NCI-H1105 treated with DMSO at 0.1 percent for 48 hours (cell line): Measurements from ENCODE around the gene DKC1.

ENCODE experiments used
- DNase-seq: peaks from one replicate; lab custom pipeline; 2025; lab: John Stamatoyannopoulos, UW

DKC1 gene

GRCh38 chrX:154762537-154763296 is at the start of gene DKC1:
TSS of gene DKC1 (plus strand) at chrX:154762864. CDS start at chrX:154762966, 102 bp downstream.
- DNase-seq = peak; percentile 99

GRCh38 chrX:154714925-154715324 is 47.7 kb upstream of the DKC1 start:
- DNase-seq = peak; percentile 35

GRCh38 chrX:154715825-154716224 is 46.8 kb upstream of the DKC1 start:
- no peak for DNase-seq

- no peak for DNase-seq
Observed at GRCh38 chrX:154717824-154718223, 44.8 kb upstream of the DKC1 start.

GRCh38 chrX:154718616-154719015 is 44.0 kb upstream of the DKC1 start:
- no peak for DNase-seq

GRCh38 chrX:154719132-154719675 is 43.5 kb upstream of the DKC1 start:
- DNase-seq = no peak

- DNase-seq = no peak
Observed at GRCh38 chrX:154720067-154720466, 42.6 kb upstream of the DKC1 start.

GRCh38 chrX:154721155-154721554 is 41.5 kb upstream of the DKC1 start:
- DNase-seq = no peak

- DNase-seq = no peak
Observed at GRCh38 chrX:154724993-154725756, 37.5 kb upstream of the DKC1 start.

- no peak for DNase-seq
Observed at GRCh38 chrX:154727418-154727817, 35.2 kb upstream of the DKC1 start.

GRCh38 chrX:154727871-154728270 is 34.8 kb upstream of the DKC1 start:
- DNase-seq = no peak

GRCh38 chrX:154728431-154729190 is 34.1 kb upstream of the DKC1 start:
- DNase-seq = no peak

- DNase-seq = no peak
Observed at GRCh38 chrX:154729439-154729838, 33.2 kb upstream of the DKC1 start.

GRCh38 chrX:154730253-154730891 is 32.3 kb upstream of the DKC1 start:
- DNase-seq = peak; percentile 14

GRCh38 chrX:154731184-154731583 is 31.5 kb upstream of the DKC1 start:
- no peak for DNase-seq

GRCh38 chrX:154731881-154732280 is 30.8 kb upstream of the DKC1 start:
- DNase-seq = no peak

- no peak for DNase-seq
Observed at GRCh38 chrX:154732421-154733065, 30.1 kb upstream of the DKC1 start.

GRCh38 chrX:154733066-154733425 is 29.6 kb upstream of the DKC1 start:
- DNase-seq = no peak

GRCh38 chrX:154734061-154734781 is 28.4 kb upstream of the DKC1 start:
- no peak for DNase-seq

- DNase-seq = no peak
Observed at GRCh38 chrX:154735695-154736393, 26.8 kb upstream of the DKC1 start.
